PFSK-1 (cell line): ENCODE data around the gene TSPYL1.

Source experiments
- FOXP2 ChIP-seq: optimal IDR thresholded peaks from 2 replicates; pipeline ENCODE3; 2011; ENCODE audit warnings: borderline replicate concordance, control low read depth, inconsistent platforms; ENCODE audit not compliant: insufficient read depth; ENCODE audit errors: extremely low read length, extremely low read depth
- POLR2AphosphoS5 ChIP-seq: IDR thresholded peaks from 2 replicates; pipeline ENCODE4 v1.6.1; 2012; ENCODE audit warnings: low read depth, mild to moderate bottlenecking, control low read depth, low read length, moderate library complexity
- SIN3A ChIP-seq: IDR thresholded peaks from 2 replicates; pipeline ENCODE4 v1.6.1; 2012; ENCODE audit warnings: mild to moderate bottlenecking, low read length, moderate library complexity, borderline replicate concordance; ENCODE audit not compliant: insufficient read depth
- TAF1 ChIP-seq: IDR thresholded peaks from 2 replicates; pipeline ENCODE4 v1.6.1; 2012; ENCODE audit warnings: low read length, control low read depth, borderline replicate concordance; ENCODE audit not compliant: insufficient read depth
- TF ChIP-seq, protein P1 (sequence below), 2 experiments: IDR thresholded peaks; 2 replicates each; pipeline versions ENCODE4 v1.6.1 to v1.8.0; 2011 to 2012; ENCODE audit warnings: low read depth in 2 of 2, low read length in 2 of 2, control low read depth in 1 of 2, inconsistent platforms in 1 of 2, mild to moderate bottlenecking in 1 of 2, moderate library complexity in 1 of 2; ENCODE audit not compliant: insufficient read depth in 1 of 2

TSPYL1 gene

DNA sequence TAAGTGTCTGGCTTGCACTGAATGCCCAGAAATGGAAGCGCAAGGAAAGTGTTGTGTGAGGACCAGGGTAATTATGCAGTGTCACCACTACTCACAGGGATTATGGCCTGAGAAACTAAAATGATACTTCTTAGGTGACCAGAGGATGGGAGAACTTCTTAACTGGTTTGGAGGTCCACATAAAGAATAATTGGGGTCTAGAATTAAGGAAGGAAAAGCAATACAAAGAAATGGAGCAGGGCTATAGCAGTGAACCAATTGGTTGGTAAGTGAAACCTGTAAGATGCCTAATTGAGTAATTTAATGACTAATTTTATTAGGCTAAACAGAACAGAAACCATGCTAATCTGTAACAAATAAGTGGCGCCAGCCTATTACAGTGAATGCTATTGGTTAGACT, 31.2 kb downstream of the TSPYL1 start:
- no peak for TF ChIP-seq SIN3A
- no peak for TF ChIP-seq POLR2AphosphoS5
- TF ChIP-seq TAF1: no peak
- no peak for TF ChIP-seq FOXP2
- TF ChIP-seq, protein P1, sequence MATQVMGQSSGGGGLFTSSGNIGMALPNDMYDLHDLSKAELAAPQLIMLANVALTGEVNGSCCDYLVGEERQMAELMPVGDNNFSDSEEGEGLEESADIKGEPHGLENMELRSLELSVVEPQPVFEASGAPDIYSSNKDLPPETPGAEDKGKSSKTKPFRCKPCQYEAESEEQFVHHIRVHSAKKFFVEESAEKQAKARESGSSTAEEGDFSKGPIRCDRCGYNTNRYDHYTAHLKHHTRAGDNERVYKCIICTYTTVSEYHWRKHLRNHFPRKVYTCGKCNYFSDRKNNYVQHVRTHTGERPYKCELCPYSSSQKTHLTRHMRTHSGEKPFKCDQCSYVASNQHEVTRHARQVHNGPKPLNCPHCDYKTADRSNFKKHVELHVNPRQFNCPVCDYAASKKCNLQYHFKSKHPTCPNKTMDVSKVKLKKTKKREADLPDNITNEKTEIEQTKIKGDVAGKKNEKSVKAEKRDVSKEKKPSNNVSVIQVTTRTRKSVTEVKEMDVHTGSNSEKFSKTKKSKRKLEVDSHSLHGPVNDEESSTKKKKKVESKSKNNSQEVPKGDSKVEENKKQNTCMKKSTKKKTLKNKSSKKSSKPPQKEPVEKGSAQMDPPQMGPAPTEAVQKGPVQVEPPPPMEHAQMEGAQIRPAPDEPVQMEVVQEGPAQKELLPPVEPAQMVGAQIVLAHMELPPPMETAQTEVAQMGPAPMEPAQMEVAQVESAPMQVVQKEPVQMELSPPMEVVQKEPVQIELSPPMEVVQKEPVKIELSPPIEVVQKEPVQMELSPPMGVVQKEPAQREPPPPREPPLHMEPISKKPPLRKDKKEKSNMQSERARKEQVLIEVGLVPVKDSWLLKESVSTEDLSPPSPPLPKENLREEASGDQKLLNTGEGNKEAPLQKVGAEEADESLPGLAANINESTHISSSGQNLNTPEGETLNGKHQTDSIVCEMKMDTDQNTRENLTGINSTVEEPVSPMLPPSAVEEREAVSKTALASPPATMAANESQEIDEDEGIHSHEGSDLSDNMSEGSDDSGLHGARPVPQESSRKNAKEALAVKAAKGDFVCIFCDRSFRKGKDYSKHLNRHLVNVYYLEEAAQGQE (IDR thresholded peaks at IDR 0.05; ENCODE audit: insufficient read depth in 1 of 2, low read depth in 2 of 2, low read length in 2 of 2): no peak

DNA sequence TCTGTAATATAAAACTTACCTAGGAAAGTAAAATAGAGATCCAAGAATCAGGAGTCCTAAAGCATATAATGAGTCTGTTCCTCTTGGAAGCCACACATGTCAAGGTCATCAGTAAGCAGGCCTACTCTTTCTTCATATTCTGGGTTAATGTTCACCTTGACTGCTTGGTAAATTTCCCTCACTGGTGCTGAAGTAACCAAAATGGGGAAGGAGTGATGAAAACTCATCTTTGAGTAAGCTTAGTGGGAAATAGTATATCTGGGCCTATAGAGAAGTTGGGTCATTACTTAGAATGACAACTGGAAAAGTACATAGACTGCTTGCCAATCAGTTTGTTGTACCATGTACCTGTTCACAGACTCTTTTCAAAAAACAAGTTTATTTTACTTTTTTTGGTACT, 32.4 kb downstream of the TSPYL1 start:
- no peak for TF ChIP-seq POLR2AphosphoS5
- TF ChIP-seq FOXP2: no peak
- TF ChIP-seq, protein P1 (IDR thresholded peaks at IDR 0.05; ENCODE audit: insufficient read depth in 1 of 2, low read depth in 2 of 2, low read length in 2 of 2): no peak
- no peak for TF ChIP-seq SIN3A
- TF ChIP-seq TAF1: no peak

DNA sequence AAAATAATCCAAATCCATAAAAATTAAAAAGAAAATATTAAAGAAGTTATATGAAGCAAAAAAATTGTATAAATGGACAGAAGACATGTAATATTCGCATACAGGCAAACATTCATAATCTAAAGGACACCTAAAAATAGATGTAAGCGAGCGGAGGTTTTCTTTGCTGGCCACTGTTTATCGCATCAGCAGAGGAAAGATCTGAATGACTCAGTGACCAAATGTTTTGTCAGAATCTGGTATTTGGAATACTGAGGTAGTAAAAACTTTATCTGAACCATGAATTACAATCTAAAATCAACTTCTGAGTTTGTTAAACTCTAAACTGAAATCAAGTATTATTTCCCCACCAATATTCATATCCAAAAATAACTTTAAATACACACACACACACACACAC, 33.6 kb downstream of the TSPYL1 start:
- no peak for TF ChIP-seq TAF1
- no peak for TF ChIP-seq FOXP2
- TF ChIP-seq, protein P1 (IDR thresholded peaks at IDR 0.05; ENCODE audit: insufficient read depth in 1 of 2, low read depth in 2 of 2, low read length in 2 of 2): no peak
- no peak for TF ChIP-seq SIN3A

DNA sequence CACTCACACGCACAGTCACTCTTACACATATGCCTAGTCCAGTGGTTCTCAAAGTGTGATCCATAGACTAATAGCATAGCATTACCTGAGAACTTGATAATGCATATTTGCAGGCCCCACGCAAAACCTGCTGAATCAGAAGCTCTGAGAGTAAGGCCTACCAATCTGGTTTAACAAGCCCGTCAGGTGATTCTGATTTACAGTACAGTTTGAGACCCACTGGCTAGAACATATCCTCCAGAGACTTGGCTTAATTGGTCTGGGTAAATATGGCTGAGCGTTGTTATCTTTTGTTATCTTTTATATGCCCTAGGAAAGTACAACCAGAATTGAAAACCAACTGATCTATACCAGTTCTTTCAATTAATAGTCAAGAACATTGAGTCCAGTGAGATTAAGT, 35.4 kb downstream of the TSPYL1 start:
- TF ChIP-seq POLR2AphosphoS5: no peak

DNA sequence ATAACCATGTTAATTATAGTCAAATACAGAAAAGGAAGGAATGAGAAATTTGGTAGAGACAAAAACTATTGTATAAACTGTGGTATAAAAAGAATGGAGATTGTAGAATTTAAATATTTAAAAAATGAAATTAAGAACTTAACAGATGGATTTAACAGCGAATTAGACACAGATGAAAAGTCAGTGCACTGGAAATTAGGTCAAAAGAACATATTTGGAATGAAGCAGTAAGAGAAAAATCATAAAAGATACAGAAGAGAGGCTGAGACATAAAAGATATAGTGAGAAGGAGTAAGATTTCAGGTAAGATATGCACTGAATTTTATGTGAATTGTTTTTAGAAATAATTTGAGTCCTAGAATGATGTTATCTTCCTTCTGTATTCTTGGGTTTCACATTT, 39.9 kb downstream of the TSPYL1 start:
- TF ChIP-seq, protein P1 (IDR thresholded peaks at IDR 0.05; ENCODE audit: insufficient read depth in 1 of 2, low read depth in 2 of 2, low read length in 2 of 2): no peak
- TF ChIP-seq FOXP2 (no peak), POLR2AphosphoS5 (no peak), TAF1 (no peak), SIN3A (no peak)
